ENCODE data around the gene FBH1. TPM values are rescaled to one million over a fixed set of nuclear protein-coding genes. Genes with fewer than 3 reads are reported as not detected.
"Not testable (repeated sequence)": the region's sequence is repeated elsewhere in the genome, so short reads cannot be mapped to it uniquely, and the experiment has no call there.

FBH1 gene
- total and polyA plus RNA-seq, 4 donors: 52.8 to 95.5 (median 65.8) TPM

GRCh38 chr10:5856701-5857004 lies 33.4 kb upstream of the FBH1 start:
- 84% methylated on average over 6 of the region's 7 CpGs for WGBS (ENCODE audit: insufficient coverage)
- H3K36me3 ChIP-seq (ENCODE audit: control insufficient read depth, insufficient read depth, low read length): no peaks in the 10 kb centered on the region

DNA sequence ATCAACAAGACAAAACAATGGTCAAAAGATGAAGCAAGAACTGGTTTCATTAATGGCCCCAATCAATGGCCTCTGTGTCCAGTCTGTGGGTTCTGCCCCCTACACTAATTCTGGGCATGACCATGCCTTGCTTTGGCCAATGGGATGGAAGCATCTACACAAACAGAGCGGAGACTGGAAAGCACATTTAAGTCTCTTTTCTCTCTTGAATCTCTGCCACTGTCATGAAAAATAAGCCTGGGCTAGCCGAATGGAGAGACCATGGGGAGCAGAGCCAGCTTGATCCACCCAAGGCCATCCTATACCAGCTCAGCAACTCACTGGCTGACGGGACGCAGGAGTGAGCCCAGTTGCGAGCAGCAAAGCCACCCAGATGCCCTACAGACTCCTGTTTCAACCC lies 31.2 kb upstream of the FBH1 start:
- Histone ChIP-seq H3K36me3 (ENCODE audit: control insufficient read depth, insufficient read depth, low read length) (no peaks in the 10 kb centered on the region), H3K4me1 (ENCODE audit: control insufficient read depth, insufficient read depth, low read length) (no peaks in the 10 kb centered on the region), H3K9me3 (ENCODE audit: control insufficient read depth, insufficient read depth, low read length) (no peaks in the 10 kb centered on the region), H3K27ac (ENCODE audit: low read depth, low read length) (peak overlapping the region; percentile 75), H3K4me3 (ENCODE audit: low read depth, low read length) (no peak overlapping the region), H3K27me3 (ENCODE audit: control insufficient read depth, insufficient read depth, low read length) (no peaks in the 10 kb centered on the region)
- WGBS (ENCODE audit: insufficient coverage): 86% methylated on average over 1 of the region's 5 CpGs
- DNase-seq (ENCODE audit: low read depth in 4 of 6, low spot score in 6 of 6): peak in 1 of 6 donors; percentile 13

More at GRCh38 chr10:5856701-5857004, 33.4 kb upstream of the FBH1 start:
- Histone ChIP-seq H3K27ac (ENCODE audit: low read depth, low read length) (no peak overlapping the region), H3K4me1 (ENCODE audit: control insufficient read depth, insufficient read depth, low read length) (no peaks in the 10 kb centered on the region), H3K9me3 (ENCODE audit: control insufficient read depth, insufficient read depth, low read length) (no peaks in the 10 kb centered on the region), H3K4me3 (ENCODE audit: low read depth, low read length) (no peak overlapping the region), H3K27me3 (ENCODE audit: control insufficient read depth, insufficient read depth, low read length) (no peaks in the 10 kb centered on the region)
- no peak for DNase-seq (ENCODE audit: low read depth in 4 of 6, low spot score in 6 of 6)

DNA sequence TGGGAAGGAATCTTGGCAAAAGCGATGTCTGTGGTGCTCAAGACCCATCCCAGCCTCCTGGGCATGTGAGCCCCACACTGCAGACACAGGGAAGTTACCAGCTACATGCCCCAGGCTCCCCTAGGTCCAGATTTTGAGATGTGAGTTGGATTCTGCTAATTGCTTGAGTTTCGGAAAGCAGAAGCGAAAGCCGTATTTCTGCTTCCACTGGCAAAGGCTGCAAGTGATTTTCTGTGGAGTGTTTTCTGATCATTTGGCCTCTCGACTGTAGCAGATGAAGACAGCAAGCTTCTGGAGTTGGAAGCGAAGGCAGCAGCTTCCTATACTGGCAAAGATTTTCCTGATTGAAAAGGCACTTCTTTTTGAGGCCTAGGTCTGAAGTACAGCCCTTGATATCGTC lies 30.0 kb upstream of the FBH1 start:
- no peaks in the 10 kb centered on the region for H3K27me3 ChIP-seq (ENCODE audit: control insufficient read depth, insufficient read depth, low read length)
- DNase-seq (ENCODE audit: low read depth in 4 of 6, low spot score in 6 of 6): peak in 1 of 6 donors; percentile 48
- WGBS (ENCODE audit: insufficient coverage): 89% methylated on average over 7 of the region's 7 CpGs
- no peak overlapping the region for H3K27ac ChIP-seq (ENCODE audit: low read depth, low read length)
- no peaks in the 10 kb centered on the region for H3K4me1 ChIP-seq (ENCODE audit: control insufficient read depth, insufficient read depth, low read length)
- H3K9me3 ChIP-seq (ENCODE audit: control insufficient read depth, insufficient read depth, low read length): no peaks in the 10 kb centered on the region
- H3K4me3 ChIP-seq (ENCODE audit: low read depth, low read length): no peak overlapping the region
- no peaks in the 10 kb centered on the region for H3K36me3 ChIP-seq (ENCODE audit: control insufficient read depth, insufficient read depth, low read length)

DNA sequence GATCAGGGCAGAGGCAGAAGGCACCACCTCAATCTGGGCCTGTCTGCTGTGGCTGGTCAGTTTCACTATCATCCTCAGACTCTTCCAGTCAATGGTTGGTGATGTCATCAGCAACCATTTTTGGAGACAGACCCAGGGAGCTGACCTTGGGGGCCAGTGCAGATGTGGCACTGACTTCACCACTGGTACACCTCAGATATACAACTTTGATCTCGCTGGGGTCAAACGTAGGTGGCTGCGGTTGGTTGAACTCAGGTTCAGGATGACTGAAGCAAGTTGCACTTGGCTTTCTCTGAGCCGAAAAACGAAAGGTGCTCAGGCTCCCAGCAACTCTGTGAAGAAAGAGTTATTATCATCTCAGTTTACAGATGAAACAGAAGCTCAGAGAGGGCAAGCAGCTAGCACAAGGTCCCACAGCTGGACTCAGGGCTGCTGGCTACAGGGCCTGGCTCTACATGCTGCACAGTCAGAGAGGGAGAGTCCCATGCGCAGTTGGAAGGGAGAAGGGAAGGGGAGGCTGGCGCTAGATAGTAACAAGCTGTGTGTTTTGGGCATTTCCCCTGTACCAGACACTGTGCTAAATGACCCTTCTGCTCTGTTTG lies 27.6 kb upstream of the FBH1 start:
- no peak for DNase-seq (ENCODE audit: low read depth in 4 of 6, low spot score in 6 of 6)
- no peak overlapping the region for H3K27ac ChIP-seq (ENCODE audit: low read depth, low read length)
- no peak overlapping the region for H3K4me3 ChIP-seq (ENCODE audit: low read depth, low read length)
- 97% methylated on average over 6 of the region's 7 CpGs for WGBS (ENCODE audit: insufficient coverage)
- H3K9me3 ChIP-seq (ENCODE audit: control insufficient read depth, insufficient read depth, low read length): no peaks in the 10 kb centered on the region
- no peaks in the 10 kb centered on the region for H3K36me3 ChIP-seq (ENCODE audit: control insufficient read depth, insufficient read depth, low read length)
- H3K27me3 ChIP-seq (ENCODE audit: control insufficient read depth, insufficient read depth, low read length): no peaks in the 10 kb centered on the region
- H3K4me1 ChIP-seq (ENCODE audit: control insufficient read depth, insufficient read depth, low read length): no peaks in the 10 kb centered on the region

GRCh38 chr10:5862981-5863685 lies 26.9 kb upstream of the FBH1 start:
- not testable (repeated sequence) for H3K36me3 ChIP-seq (ENCODE audit: control insufficient read depth, insufficient read depth, low read length); H3K4me1 ChIP-seq (ENCODE audit: control insufficient read depth, insufficient read depth, low read length); H3K27me3 ChIP-seq (ENCODE audit: control insufficient read depth, insufficient read depth, low read length); H3K27ac ChIP-seq (ENCODE audit: low read depth, low read length); H3K9me3 ChIP-seq (ENCODE audit: control insufficient read depth, insufficient read depth, low read length); H3K4me3 ChIP-seq (ENCODE audit: low read depth, low read length); DNase-seq (ENCODE audit: low read depth in 4 of 6, low spot score in 6 of 6)
- 93% methylated on average over 6 of the region's 9 CpGs for WGBS (ENCODE audit: insufficient coverage)

DNA sequence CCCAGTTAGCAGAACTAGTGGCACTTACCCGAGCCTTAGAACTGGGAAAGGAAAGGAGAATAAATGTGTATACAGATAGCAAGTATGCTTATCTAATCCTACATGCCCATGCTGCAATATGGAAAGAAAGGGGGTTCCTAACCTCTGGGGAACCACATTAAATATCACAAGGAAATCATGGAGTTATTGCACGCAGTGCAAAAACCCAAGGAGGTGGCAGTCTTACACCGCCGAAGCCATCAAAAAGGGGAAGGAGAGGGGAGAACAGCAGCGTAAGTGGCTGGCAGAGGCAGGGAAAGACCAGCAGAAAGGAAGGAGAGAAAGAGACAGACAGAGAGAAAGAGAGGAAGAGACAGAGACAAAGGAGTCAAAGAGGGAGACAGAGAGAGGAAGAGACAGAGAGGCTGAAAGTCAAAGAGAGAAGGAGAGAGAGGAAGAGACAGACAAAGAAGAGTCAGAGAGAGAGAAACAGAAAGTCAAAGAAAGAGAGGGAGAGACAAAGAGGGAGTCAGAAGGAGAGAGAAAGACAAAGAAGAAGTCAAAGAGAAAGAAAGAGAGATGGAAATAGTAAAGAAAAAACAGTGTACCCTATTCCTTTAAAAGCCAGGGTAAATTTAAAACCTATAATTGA lies 23.5 kb upstream of the FBH1 start:
- not testable (repeated sequence) for H3K27me3 ChIP-seq (ENCODE audit: control insufficient read depth, insufficient read depth, low read length); H3K4me1 ChIP-seq (ENCODE audit: control insufficient read depth, insufficient read depth, low read length); DNase-seq (ENCODE audit: low read depth in 4 of 6, low spot score in 6 of 6); H3K27ac ChIP-seq (ENCODE audit: low read depth, low read length); H3K36me3 ChIP-seq (ENCODE audit: control insufficient read depth, insufficient read depth, low read length); H3K9me3 ChIP-seq (ENCODE audit: control insufficient read depth, insufficient read depth, low read length); H3K4me3 ChIP-seq (ENCODE audit: low read depth, low read length)
- WGBS (ENCODE audit: insufficient coverage): 87% methylated on average over 3 of the region's 5 CpGs

DNA sequence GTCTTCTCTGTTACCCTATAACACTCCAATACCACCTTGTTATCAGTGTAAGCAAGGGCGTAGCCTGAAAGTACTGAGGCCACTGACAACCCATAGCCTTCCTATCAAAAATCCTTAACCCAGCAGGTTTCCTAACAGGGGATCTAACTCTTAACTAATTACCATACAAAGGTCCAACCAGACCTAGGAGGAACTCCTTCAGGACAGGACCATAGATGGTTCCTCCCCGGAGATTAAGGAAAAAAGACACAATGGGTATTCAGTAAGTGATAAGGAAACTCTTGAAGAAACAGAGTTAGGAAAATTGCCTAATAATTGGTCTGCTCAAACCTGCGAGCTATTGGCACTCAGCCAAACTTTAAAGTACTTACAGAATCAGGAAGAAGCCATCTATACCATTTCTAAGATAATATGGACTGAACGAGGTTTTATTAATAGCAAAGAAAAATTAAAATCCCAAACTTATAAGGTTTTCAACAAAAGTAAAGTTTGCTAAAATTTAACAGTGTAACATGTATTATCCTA lies 22.9 kb upstream of the FBH1 start:
- H3K4me1 ChIP-seq (ENCODE audit: control insufficient read depth, insufficient read depth, low read length); H3K4me3 ChIP-seq (ENCODE audit: low read depth, low read length); H3K27me3 ChIP-seq (ENCODE audit: control insufficient read depth, insufficient read depth, low read length); DNase-seq (ENCODE audit: low read depth in 4 of 6, low spot score in 6 of 6); H3K36me3 ChIP-seq (ENCODE audit: control insufficient read depth, insufficient read depth, low read length); H3K27ac ChIP-seq (ENCODE audit: low read depth, low read length); H3K9me3 ChIP-seq (ENCODE audit: control insufficient read depth, insufficient read depth, low read length): not testable (repeated sequence)
- WGBS (ENCODE audit: insufficient coverage): 100% methylated on average over 1 of the region's 4 CpGs

GRCh38 chr10:5868383-5868782 lies 21.7 kb upstream of the FBH1 start:
- not testable (repeated sequence) for H3K36me3 ChIP-seq (ENCODE audit: control insufficient read depth, insufficient read depth, low read length); H3K4me3 ChIP-seq (ENCODE audit: low read depth, low read length); H3K9me3 ChIP-seq (ENCODE audit: control insufficient read depth, insufficient read depth, low read length); H3K4me1 ChIP-seq (ENCODE audit: control insufficient read depth, insufficient read depth, low read length); H3K27me3 ChIP-seq (ENCODE audit: control insufficient read depth, insufficient read depth, low read length); DNase-seq (ENCODE audit: low read depth in 4 of 6, low spot score in 6 of 6); H3K27ac ChIP-seq (ENCODE audit: low read depth, low read length)
- WGBS (ENCODE audit: insufficient coverage): 87% methylated on average over 6 of the region's 8 CpGs

DNA sequence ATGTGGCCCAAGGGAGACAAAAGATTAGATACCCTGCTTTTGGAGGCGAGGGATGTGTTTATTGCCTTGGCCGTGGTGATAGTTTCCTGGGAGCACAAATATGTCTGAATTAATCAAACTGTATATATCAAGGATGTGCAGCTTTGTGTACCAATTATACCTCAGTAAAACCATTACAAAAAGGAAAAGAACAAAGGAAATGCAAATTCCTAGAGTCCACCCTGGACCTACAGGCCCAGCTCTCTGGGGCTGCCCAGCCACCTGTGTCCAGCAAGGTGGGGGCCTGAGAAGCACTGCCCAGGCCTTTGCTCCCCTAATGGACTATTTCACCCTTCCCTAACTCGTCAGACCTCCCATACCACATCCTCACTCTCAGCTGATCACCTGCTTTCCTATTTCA lies 20.9 kb upstream of the FBH1 start:
- no peak overlapping the region for H3K27ac ChIP-seq (ENCODE audit: low read depth, low read length)
- WGBS (ENCODE audit: insufficient coverage): 83% methylated on average over 1 of the region's 3 CpGs
- DNase-seq (ENCODE audit: low read depth in 4 of 6, low spot score in 6 of 6): no peak
- H3K4me3 ChIP-seq (ENCODE audit: low read depth, low read length): no peak overlapping the region
- H3K27me3 ChIP-seq (ENCODE audit: control insufficient read depth, insufficient read depth, low read length): no peaks in the 10 kb centered on the region
- no peaks in the 10 kb centered on the region for H3K9me3 ChIP-seq (ENCODE audit: control insufficient read depth, insufficient read depth, low read length)
- peaks cover 7% of the 10 kb centered on the region for H3K36me3 ChIP-seq (ENCODE audit: control insufficient read depth, insufficient read depth, low read length)
- H3K4me1 ChIP-seq (ENCODE audit: control insufficient read depth, insufficient read depth, low read length): no peaks in the 10 kb centered on the region

DNA sequence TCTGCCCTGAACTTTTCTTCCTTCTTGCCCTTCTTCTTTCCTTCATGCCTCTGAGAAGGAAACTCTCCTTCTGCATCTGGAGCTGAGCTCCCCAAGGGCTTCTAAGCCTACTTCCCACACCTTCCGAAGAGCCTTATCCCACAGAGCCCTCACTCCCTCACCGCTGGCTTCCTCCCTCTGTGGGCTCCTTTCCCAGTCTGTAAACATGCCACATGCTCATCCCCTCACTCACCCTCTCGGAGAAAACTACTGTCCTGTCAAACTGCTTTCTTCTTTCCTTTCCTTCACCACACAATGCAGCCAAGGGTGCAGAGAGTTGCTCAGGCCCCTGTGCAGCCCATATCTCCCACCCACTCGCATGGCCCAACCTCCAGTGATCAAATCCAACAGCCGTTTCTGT lies 18.4 kb upstream of the FBH1 start:
- Histone ChIP-seq H3K4me1 (ENCODE audit: control insufficient read depth, insufficient read depth, low read length) (no peaks in the 10 kb centered on the region), H3K27ac (ENCODE audit: low read depth, low read length) (no peak overlapping the region), H3K4me3 (ENCODE audit: low read depth, low read length) (no peak overlapping the region), H3K27me3 (ENCODE audit: control insufficient read depth, insufficient read depth, low read length) (no peaks in the 10 kb centered on the region), H3K36me3 (ENCODE audit: control insufficient read depth, insufficient read depth, low read length) (peaks cover 23% of the 10 kb centered on the region), H3K9me3 (ENCODE audit: control insufficient read depth, insufficient read depth, low read length) (no peaks in the 10 kb centered on the region)
- 78% methylated on average over 5 of the region's 5 CpGs for WGBS (ENCODE audit: insufficient coverage)
- DNase-seq (ENCODE audit: low read depth in 4 of 6, low spot score in 6 of 6): no peak

All from spinal cord (tissue), 10 donors.